ENCODE data around the gene GRID1.
A peak's percentile ranks its signal among the peaks of the same experiment; 100 is the strongest.

Gene GRID1

DNA sequence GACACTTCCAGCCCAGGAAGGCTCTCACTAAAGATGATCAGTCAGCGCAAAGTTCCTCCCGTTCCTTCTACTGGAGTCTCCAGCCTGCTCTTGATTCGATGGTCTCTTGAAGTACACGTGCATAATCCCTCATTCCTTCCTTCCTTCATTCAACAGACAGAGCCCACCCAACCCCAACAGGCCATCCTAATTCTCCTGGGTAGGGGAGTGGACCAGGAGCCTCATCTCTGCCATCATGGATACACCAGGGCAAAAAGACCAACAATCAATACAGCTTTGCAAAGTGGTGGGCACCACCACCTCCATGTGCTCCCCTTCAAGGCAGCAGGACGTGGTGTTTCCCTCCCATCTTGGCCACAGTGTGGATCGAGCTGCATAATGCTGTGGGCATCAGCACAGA, 446.3 kb downstream of the GRID1 start:
- Histone ChIP-seq H3K4me1 (ENCODE audit: insufficient read depth, poor library complexity, severe bottlenecking) (no peaks in the 10 kb centered on the region), H3K27ac (ENCODE audit: poor library complexity, severe bottlenecking) (no peak overlapping the region), H3K4me3 (ENCODE audit: severe bottlenecking) (no peak overlapping the region), H3K27me3 (ENCODE audit: insufficient read depth, poor library complexity, severe bottlenecking) (no peaks in the 10 kb centered on the region), H3K36me3 (ENCODE audit: low read depth) (no peaks in the 10 kb centered on the region), H3K9me3 (ENCODE audit: severe bottlenecking) (no peaks in the 10 kb centered on the region)
- TF ChIP-seq CTCF (IDR thresholded peaks at IDR 0.05; ENCODE audit: poor library complexity, severe bottlenecking): no peak
- DNase-seq (ENCODE audit: low spot score) (no peak), ATAC-seq (ENCODE audit: low read depth) (no peak)

- Histone ChIP-seq H3K27ac (ENCODE audit: poor library complexity, severe bottlenecking) (no peak overlapping the region), H3K9me3 (ENCODE audit: severe bottlenecking) (no peaks in the 10 kb centered on the region), H3K27me3 (ENCODE audit: insufficient read depth, poor library complexity, severe bottlenecking) (no peaks in the 10 kb centered on the region), H3K4me3 (ENCODE audit: severe bottlenecking) (no peak overlapping the region), H3K4me1 (ENCODE audit: insufficient read depth, poor library complexity, severe bottlenecking) (no peaks in the 10 kb centered on the region), H3K36me3 (ENCODE audit: low read depth) (no peaks in the 10 kb centered on the region)
- no peak for TF ChIP-seq CTCF (IDR thresholded peaks at IDR 0.05; ENCODE audit: poor library complexity, severe bottlenecking)
- ATAC-seq (ENCODE audit: low read depth): peak; percentile 66
- DNase-seq (ENCODE audit: low spot score): no peak
These were observed 447.0 kb downstream of the GRID1 start for GRCh38 chr10:85919491-85920021.

- no peak overlapping the region for H3K4me3 ChIP-seq (ENCODE audit: severe bottlenecking)
- DNase-seq (ENCODE audit: low spot score) (no peak), ATAC-seq (ENCODE audit: low read depth) (no peak)
- H3K36me3 ChIP-seq (ENCODE audit: low read depth): no peaks in the 10 kb centered on the region
- H3K27ac ChIP-seq (ENCODE audit: poor library complexity, severe bottlenecking): no peak overlapping the region
- no peaks in the 10 kb centered on the region for H3K4me1 ChIP-seq (ENCODE audit: insufficient read depth, poor library complexity, severe bottlenecking)
- H3K9me3 ChIP-seq (ENCODE audit: severe bottlenecking): no peaks in the 10 kb centered on the region
- TF ChIP-seq CTCF (IDR thresholded peaks at IDR 0.05; ENCODE audit: poor library complexity, severe bottlenecking): no peak
- H3K27me3 ChIP-seq (ENCODE audit: insufficient read depth, poor library complexity, severe bottlenecking): no peaks in the 10 kb centered on the region
These were observed 448.2 kb downstream of the GRID1 start for GRCh38 chr10:85918371-85918770.

- no peaks in the 10 kb centered on the region for H3K9me3 ChIP-seq (ENCODE audit: severe bottlenecking)
- H3K4me3 ChIP-seq (ENCODE audit: severe bottlenecking): no peak overlapping the region
- no peak for DNase-seq (ENCODE audit: low spot score)
- H3K4me1 ChIP-seq (ENCODE audit: insufficient read depth, poor library complexity, severe bottlenecking): no peaks in the 10 kb centered on the region
- no peaks in the 10 kb centered on the region for H3K36me3 ChIP-seq (ENCODE audit: low read depth)
- no peak overlapping the region for H3K27ac ChIP-seq (ENCODE audit: poor library complexity, severe bottlenecking)
- no peak for TF ChIP-seq CTCF (IDR thresholded peaks at IDR 0.05; ENCODE audit: poor library complexity, severe bottlenecking)
- no peaks in the 10 kb centered on the region for H3K27me3 ChIP-seq (ENCODE audit: insufficient read depth, poor library complexity, severe bottlenecking)
- ATAC-seq (ENCODE audit: low read depth): no peak
These were observed 449.0 kb downstream of the GRID1 start for GRCh38 chr10:85917601-85918000.

DNA sequence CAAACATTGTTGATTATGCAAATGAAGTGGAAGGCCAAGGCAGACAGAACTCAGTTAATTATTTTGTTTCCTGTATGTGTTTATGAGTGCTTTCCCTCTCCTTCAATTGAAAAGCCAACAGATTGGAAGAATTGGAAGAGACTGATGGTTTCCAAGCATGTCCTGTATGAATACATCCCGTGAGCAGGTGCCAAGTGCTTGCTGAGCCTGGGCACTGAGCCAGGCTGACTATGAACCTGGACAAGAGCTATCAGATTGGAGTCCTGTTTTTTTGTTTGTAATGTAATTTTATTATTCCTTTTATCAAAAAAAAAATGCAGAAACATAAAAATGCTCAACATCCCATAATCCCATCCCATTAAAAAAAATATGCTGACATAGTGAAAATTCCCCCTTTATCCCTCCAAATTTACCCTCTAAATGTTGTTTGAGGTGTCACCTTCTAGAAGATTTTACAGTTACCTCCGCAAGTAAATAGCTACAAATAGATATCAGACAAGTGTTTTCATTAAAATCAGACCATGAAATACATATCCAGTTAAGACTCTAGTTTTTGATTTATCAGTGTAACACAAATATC, 449.5 kb downstream of the GRID1 start:
- H3K27ac ChIP-seq (ENCODE audit: poor library complexity, severe bottlenecking): no peak overlapping the region
- no peak overlapping the region for H3K4me3 ChIP-seq (ENCODE audit: severe bottlenecking)
- no peak for TF ChIP-seq CTCF (IDR thresholded peaks at IDR 0.05; ENCODE audit: poor library complexity, severe bottlenecking)
- DNase-seq (ENCODE audit: low spot score) (no peak), ATAC-seq (ENCODE audit: low read depth) (no peak)
- H3K36me3 ChIP-seq (ENCODE audit: low read depth): no peaks in the 10 kb centered on the region
- H3K9me3 ChIP-seq (ENCODE audit: severe bottlenecking): no peaks in the 10 kb centered on the region
- H3K27me3 ChIP-seq (ENCODE audit: insufficient read depth, poor library complexity, severe bottlenecking): no peaks in the 10 kb centered on the region
- no peaks in the 10 kb centered on the region for H3K4me1 ChIP-seq (ENCODE audit: insufficient read depth, poor library complexity, severe bottlenecking)
